Measurements from ENCODE around the gene RBM12. TPM values are rescaled to one million over a fixed set of nuclear protein-coding genes. Genes with fewer than 3 reads are reported as not detected.
"Not testable (repeated sequence)": the region's sequence is repeated elsewhere in the genome, so short reads cannot be mapped to it uniquely, and the experiment has no call there.

Gene RBM12
- total RNA-seq, 1 experiment from 2014 or later, result 59.2 TPM

GRCh38 chr20:35699127-35699956, 34.6 kb upstream of the RBM12 start, which contains the start of the genes NFS1 and ROMO1:
NFS1 (minus strand) TSS chr20:35699352; CDS start chr20:35699288, 64 bp downstream.
ROMO1 (plus strand) TSS chr20:35699405; CDS start chr20:35699633, 228 bp downstream.
- in situ Hi-C loops (cut with HindIII; ENCODE audit: low pct_unique_long_range_greater_than_20kb, low sequenced_read_pairs), result no loop called here

GRCh38 chr20:35698298-35699126, 33.8 kb upstream of the RBM12 start:
- in situ Hi-C loops (cut with HindIII; ENCODE audit: low pct_unique_long_range_greater_than_20kb, low sequenced_read_pairs), result no loop called here
- peak; percentile 18 for DNase-seq (ENCODE audit: low read depth)

More at GRCh38 chr20:35699127-35699956, 34.6 kb upstream of the RBM12 start, which contains the start of the genes NFS1 and ROMO1:
- peak; percentile 84 for DNase-seq (ENCODE audit: low read depth)

- in situ Hi-C loops (cut with HindIII; ENCODE audit: low pct_unique_long_range_greater_than_20kb, low sequenced_read_pairs), result no loop called here
- DNase-seq (ENCODE audit: low read depth), result no peak
These were observed 33.1 kb upstream of the RBM12 start for GRCh38 chr20:35697696-35698297.

- DNase-seq (ENCODE audit: low read depth), result no peak
- in situ Hi-C loops (cut with HindIII; ENCODE audit: low pct_unique_long_range_greater_than_20kb, low sequenced_read_pairs), result no loop called here
These were observed 31.3 kb upstream of the RBM12 start for GRCh38 chr20:35695978-35696377.

GRCh38 chr20:35695245-35695749, 30.6 kb upstream of the RBM12 start:
- DNase-seq (ENCODE audit: low read depth), result no peak
- in situ Hi-C loops (cut with HindIII; ENCODE audit: low pct_unique_long_range_greater_than_20kb, low sequenced_read_pairs), result no loop called here

GRCh38 chr20:35690265-35690664, 25.6 kb upstream of the RBM12 start:
- in situ Hi-C loops (cut with HindIII; ENCODE audit: low pct_unique_long_range_greater_than_20kb, low sequenced_read_pairs), result no loop called here
- DNase-seq (ENCODE audit: low read depth), result no peak

GRCh38 chr20:35686872-35687271, 22.2 kb upstream of the RBM12 start:
- in situ Hi-C loops (cut with HindIII; ENCODE audit: low pct_unique_long_range_greater_than_20kb, low sequenced_read_pairs); DNase-seq (ENCODE audit: low read depth): not testable (repeated sequence)

GRCh38 chr20:35685368-35685767, 20.7 kb upstream of the RBM12 start:
- in situ Hi-C loops (cut with HindIII; ENCODE audit: low pct_unique_long_range_greater_than_20kb, low sequenced_read_pairs); DNase-seq (ENCODE audit: low read depth): not testable (repeated sequence)

- DNase-seq (ENCODE audit: low read depth), result no peak
- in situ Hi-C loops (cut with HindIII; ENCODE audit: low pct_unique_long_range_greater_than_20kb, low sequenced_read_pairs), result no loop called here
These were observed 17.3 kb upstream of the RBM12 start for GRCh38 chr20:35681960-35682359.

GRCh38 chr20:35680452-35681183, 15.9 kb upstream of the RBM12 start:
- DNase-seq (ENCODE audit: low read depth), result no peak
- in situ Hi-C loops (cut with HindIII; ENCODE audit: low pct_unique_long_range_greater_than_20kb, low sequenced_read_pairs), result no loop called here

GRCh38 chr20:35674921-35675320, 10.2 kb upstream of the RBM12 start:
- in situ Hi-C loops (cut with HindIII; ENCODE audit: low pct_unique_long_range_greater_than_20kb, low sequenced_read_pairs), result no loop called here
- DNase-seq (ENCODE audit: low read depth), result no peak

GRCh38 chr20:35673884-35674283, 9.2 kb upstream of the RBM12 start:
- in situ Hi-C loops (cut with HindIII; ENCODE audit: low pct_unique_long_range_greater_than_20kb, low sequenced_read_pairs), result no loop called here
- DNase-seq (ENCODE audit: low read depth), result no peak

GRCh38 chr20:35669681-35670080, 5.0 kb upstream of the RBM12 start:
- no peak for DNase-seq (ENCODE audit: low read depth)
- in situ Hi-C loops (cut with HindIII; ENCODE audit: low pct_unique_long_range_greater_than_20kb, low sequenced_read_pairs), result no loop called here

- in situ Hi-C loops (cut with HindIII; ENCODE audit: low pct_unique_long_range_greater_than_20kb, low sequenced_read_pairs), result no loop called here
These were observed 4.5 kb upstream of the RBM12 start for GRCh38 chr20:35669221-35669620.

GRCh38 chr20:35665949-35666288, 1.2 kb upstream of the RBM12 start:
- DNase-seq (ENCODE audit: low read depth), result no peak
- in situ Hi-C loops (cut with HindIII; ENCODE audit: low pct_unique_long_range_greater_than_20kb, low sequenced_read_pairs), result no loop called here

More at GRCh38 chr20:35669221-35669620, 4.5 kb upstream of the RBM12 start:
- no peak for DNase-seq (ENCODE audit: low read depth)

GRCh38 chr20:35663516-35664465, 909 bp downstream of the RBM12 start:
- peak; percentile 67 for DNase-seq (ENCODE audit: low read depth)
- in situ Hi-C loops (cut with HindIII; ENCODE audit: low pct_unique_long_range_greater_than_20kb, low sequenced_read_pairs), result no loop called here

- DNase-seq (ENCODE audit: low read depth), result no peak
- in situ Hi-C loops (cut with HindIII; ENCODE audit: low pct_unique_long_range_greater_than_20kb, low sequenced_read_pairs), result no loop called here
These were observed 2.1 kb downstream of the RBM12 start for GRCh38 chr20:35662551-35662950.

Measured in Caki2 (cell line).